HUES64 (cell line): ENCODE data around the gene CCDC187.
"Not testable (repeated sequence)": the region's sequence is repeated elsewhere in the genome, so short reads cannot be mapped to it uniquely, and the experiment has no call there.

Experiments
- H3K27ac ChIP-seq: 2 replicates; pipeline ENCODE4 v1.7.0; 2013; ENCODE audit warnings: low read depth, low read length, inconsistent platforms
- H3K27me3 ChIP-seq: 2 replicates; pipeline ENCODE4 v1.6.1; 2013; ENCODE audit warnings: mild to moderate bottlenecking, low read length; ENCODE audit not compliant: insufficient read depth
- H3K36me3 ChIP-seq: 2 replicates; pipeline ENCODE4 v1.6.1; 2013; ENCODE audit warnings: mild to moderate bottlenecking, low read length; ENCODE audit not compliant: insufficient read depth
- H3K4me1 ChIP-seq: 2 replicates; pipeline ENCODE4 v1.6.1; 2013; ENCODE audit warnings: mild to moderate bottlenecking, low read length, moderate library complexity; ENCODE audit not compliant: insufficient read depth
- H3K4me3 ChIP-seq: 2 replicates; pipeline ENCODE4 v1.5.1; 2013; ENCODE audit warnings: mild to moderate bottlenecking, low read length, moderate library complexity
- H3K9ac ChIP-seq: 2 replicates; pipeline ENCODE4 v1.6.1; 2013; ENCODE audit warnings: mild to moderate bottlenecking, low read depth, low read length
- H3K9me3 ChIP-seq: 2 replicates; pipeline ENCODE4 v1.6.1; 2013; ENCODE audit warnings: low read depth, low read length; ENCODE audit not compliant: insufficient read depth
- WGBS: fragments of 150-250, 120-280 bp; methylation state at CpG from one replicate; pipeline ENCODE4 v1.1.7; 2013; ENCODE audit warnings: missing lambda C conversion rate; 5-methylcytosine and 5-hydroxymethylcytosine counted together

CCDC187 gene

DNA sequence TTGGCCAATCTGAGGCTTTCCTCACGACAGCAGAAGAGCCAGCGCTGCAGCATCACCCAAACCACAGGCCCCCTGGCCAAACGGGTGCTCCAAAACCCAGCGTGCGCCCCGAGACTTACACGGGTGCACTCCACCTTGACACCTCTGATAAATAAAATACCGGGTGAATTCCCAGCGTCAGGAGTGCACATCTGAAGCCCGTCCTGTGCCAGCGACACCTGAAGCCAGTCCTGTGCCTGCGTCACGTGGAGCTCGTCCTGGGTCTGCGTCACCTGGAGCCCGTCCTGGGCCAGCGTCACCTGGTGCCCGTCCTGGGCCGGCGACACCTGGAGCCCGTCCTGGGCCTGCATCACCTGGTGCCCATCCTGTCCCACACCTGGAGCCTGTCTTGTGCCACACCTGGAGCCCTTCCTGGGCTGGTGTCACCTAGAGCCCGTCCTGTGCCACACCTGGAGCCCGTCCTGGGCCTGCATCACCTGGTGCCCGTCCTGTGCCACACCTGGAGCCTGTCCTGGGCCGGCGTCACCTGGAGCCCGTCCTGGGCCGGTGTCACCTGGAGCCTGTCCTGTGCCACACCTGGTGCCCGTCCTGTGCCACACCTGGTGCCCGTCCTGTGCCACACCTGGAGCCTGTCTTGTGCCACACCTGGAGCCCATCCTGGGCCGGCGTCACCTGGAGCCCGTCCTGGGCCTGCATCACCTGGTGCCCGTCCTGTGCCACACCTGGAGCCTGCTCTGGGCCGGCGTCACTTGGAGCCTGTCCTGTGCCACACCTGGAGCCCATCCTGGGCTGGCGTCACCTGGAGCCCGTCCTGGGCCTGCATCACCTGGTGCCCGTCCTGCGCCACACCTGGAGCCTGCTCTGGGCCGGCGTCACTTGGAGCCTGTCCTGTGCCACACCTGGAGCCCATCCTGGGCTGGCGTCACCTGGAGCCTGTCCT lies 67.2 kb downstream of the CCDC187 start:
- 95% methylated on average over 43 of the region's 43 CpGs for WGBS
- not testable (repeated sequence) for H3K9ac ChIP-seq, H3K4me3 ChIP-seq, H3K9me3 ChIP-seq, H3K27ac ChIP-seq, H3K27me3 ChIP-seq, H3K4me1 ChIP-seq
- H3K36me3 ChIP-seq: peaks cover 26% of the 10 kb centered on the region

DNA sequence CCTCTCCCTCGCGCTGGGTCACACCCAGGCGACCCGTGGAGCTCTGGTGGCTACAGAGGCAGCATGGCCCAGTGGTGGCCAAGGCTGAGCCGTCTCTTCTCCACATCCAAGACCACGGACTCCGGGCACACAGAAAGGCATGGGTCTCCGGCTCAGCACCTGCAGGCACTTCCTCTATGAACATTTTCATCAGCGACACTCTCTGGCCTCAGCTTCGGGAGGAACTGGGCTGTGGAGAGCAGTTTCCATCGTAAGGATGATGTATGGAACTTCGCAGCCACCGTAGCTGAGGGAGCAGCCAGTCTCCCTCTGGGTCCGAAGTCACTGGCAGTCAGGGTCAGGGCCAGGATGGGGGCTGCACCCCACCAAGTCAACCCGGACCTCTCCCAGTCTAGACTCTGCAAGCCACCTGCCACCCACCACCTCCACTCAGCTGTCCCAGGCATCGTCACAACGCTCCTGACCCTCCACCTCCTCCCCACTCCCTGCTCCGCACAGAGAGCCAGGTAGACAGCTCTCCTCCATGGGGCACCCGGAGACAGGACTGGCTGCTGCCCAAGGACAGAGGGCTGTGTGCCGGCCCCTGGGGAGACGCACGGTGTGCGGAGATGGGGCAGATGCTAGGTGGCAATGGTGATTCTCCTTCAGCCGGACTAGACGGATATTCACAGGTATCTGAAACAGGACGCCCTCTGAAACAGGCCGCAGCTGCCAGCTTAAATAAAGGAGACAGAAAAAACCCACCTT lies 68.0 kb downstream of the CCDC187 start:
- no peak overlapping the region for H3K9ac ChIP-seq
- H3K4me1 ChIP-seq: no peaks in the 10 kb centered on the region
- peaks cover 26% of the 10 kb centered on the region for H3K36me3 ChIP-seq
- no peak overlapping the region for H3K4me3 ChIP-seq
- H3K27ac ChIP-seq: no peak overlapping the region
- H3K27me3 ChIP-seq: no peaks in the 10 kb centered on the region
- 93% methylated on average over 27 of the region's 27 CpGs for WGBS
- H3K9me3 ChIP-seq: no peaks in the 10 kb centered on the region

DNA sequence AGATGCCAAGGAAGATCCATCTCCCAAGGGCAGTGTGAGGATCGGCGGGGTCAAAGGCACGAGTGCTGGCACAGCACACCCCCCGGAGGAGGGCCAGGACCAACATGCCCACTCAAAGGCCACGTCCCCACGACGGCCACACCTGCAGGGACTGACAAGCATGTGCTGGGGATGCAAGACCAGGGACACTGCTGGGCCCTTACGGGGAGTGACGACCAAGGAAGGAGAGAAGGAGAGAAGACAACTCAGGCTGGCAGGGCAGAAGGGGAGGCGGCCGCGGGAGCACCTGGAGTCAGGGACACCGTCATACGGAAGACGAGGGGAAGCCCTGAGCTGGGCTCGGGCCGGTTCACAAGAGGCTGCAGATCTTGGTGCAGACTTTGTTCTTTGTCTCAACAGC lies 68.7 kb downstream of the CCDC187 start:
- H3K9me3 ChIP-seq: no peaks in the 10 kb centered on the region
- H3K27me3 ChIP-seq: no peaks in the 10 kb centered on the region
- H3K36me3 ChIP-seq: peaks cover 26% of the 10 kb centered on the region
- no peak overlapping the region for H3K27ac ChIP-seq
- no peaks in the 10 kb centered on the region for H3K4me1 ChIP-seq
- H3K4me3 ChIP-seq: no peak overlapping the region
- H3K9ac ChIP-seq: no peak overlapping the region
- 94% methylated on average over 17 of the region's 17 CpGs for WGBS

DNA sequence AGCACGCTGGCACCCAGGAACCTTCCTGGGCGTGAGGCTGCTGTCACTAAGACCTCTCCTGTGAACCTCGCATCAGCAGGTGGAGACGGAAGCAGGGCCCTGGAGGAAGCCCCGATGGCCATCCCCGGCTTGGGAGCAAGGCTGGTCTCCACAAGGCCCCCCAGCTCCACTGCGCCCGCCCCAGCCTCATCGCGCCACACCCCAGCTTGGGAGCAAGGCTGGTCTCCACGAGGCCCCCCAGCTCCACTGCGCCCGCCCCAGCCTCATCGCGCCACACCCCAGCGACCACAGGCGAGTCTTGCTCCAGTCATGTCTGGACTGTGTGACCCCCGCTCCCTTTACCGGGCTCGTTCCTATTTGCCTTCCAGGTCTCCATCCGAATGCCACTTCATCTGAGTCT lies 69.3 kb downstream of the CCDC187 start:
- no peaks in the 10 kb centered on the region for H3K27me3 ChIP-seq
- no peak overlapping the region for H3K9ac ChIP-seq
- H3K36me3 ChIP-seq: peaks cover 26% of the 10 kb centered on the region
- no peak overlapping the region for H3K4me3 ChIP-seq
- H3K4me1 ChIP-seq: no peaks in the 10 kb centered on the region
- H3K9me3 ChIP-seq: no peaks in the 10 kb centered on the region
- 96% methylated on average over 21 of the region's 21 CpGs for WGBS
- H3K27ac ChIP-seq: no peak overlapping the region

DNA sequence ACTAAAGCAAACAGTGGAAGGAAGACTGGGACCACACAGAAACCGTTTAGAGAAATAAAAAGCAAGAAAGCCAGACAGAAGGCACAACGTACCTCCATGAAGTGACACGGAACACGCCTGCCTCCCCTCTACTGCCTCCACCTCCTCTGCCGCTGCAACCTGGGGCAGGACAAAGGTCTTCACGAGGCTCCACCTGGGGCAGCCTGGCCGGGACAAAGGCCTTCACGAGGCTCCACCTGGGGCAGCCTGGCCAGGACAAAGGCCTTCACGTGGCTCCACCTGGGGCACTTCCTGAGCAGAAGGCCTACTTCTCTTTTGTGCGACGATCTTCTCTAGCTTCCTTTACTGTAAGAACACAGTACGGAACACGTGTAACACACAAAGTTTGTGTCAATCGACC lies 70.0 kb downstream of the CCDC187 start:
- H3K9ac ChIP-seq: no peak overlapping the region
- H3K27me3 ChIP-seq: no peaks in the 10 kb centered on the region
- no peaks in the 10 kb centered on the region for H3K4me1 ChIP-seq
- WGBS: 90% methylated on average over 14 of the region's 14 CpGs
- no peak overlapping the region for H3K27ac ChIP-seq
- H3K9me3 ChIP-seq: no peaks in the 10 kb centered on the region
- H3K36me3 ChIP-seq: peaks cover 26% of the 10 kb centered on the region
- no peak overlapping the region for H3K4me3 ChIP-seq

DNA sequence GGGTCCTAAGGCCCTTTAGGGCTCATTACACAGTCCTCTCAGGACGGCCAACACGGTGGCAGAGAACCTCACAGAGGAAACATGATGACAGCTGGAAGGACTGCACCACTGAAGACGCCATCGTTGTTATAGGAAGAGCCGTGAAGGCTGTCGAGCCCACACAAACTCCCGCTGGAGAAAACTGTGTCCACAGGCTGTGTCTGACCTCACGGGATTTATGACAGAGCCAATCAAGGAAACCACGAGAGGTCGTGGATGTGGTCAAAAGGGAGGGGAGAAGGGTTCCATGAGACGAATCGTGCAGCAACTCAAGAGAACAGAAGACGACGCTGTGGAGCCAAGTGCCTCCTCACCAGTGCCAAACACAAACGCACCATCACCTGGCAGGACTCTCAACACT lies 70.5 kb downstream of the CCDC187 start:
- H3K36me3 ChIP-seq: peaks cover 26% of the 10 kb centered on the region
- 93% methylated on average over 15 of the region's 15 CpGs for WGBS
- H3K27ac ChIP-seq: no peak overlapping the region
- H3K4me3 ChIP-seq: no peak overlapping the region
- H3K9me3 ChIP-seq: no peaks in the 10 kb centered on the region
- no peaks in the 10 kb centered on the region for H3K27me3 ChIP-seq
- no peaks in the 10 kb centered on the region for H3K4me1 ChIP-seq
- H3K9ac ChIP-seq: no peak overlapping the region

DNA sequence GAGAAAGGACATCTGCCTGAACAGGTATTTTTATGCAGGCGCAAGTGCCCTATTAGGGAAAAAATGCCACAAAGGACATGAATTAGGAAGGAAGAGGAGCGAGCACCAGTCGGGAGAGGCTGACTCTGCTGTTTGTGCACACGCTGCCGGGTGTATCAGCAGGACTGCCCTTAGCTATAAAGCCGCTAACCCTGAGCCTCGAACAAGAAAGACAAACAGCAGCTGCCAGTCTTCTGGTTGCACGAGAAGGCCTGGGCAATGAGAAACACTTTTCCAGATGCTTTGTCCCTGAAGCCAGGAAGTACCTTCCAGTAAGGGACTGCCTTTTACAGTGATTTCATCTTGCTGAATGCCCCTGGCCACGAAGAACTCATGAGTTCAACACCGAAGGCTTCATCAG lies 70.9 kb downstream of the CCDC187 start:
- no peaks in the 10 kb centered on the region; the same call in 1 of the 2 replicates for H3K4me1 ChIP-seq
- H3K27ac ChIP-seq: no peak overlapping the region
- H3K36me3 ChIP-seq: peaks cover 26% of the 10 kb centered on the region
- H3K9me3 ChIP-seq: no peaks in the 10 kb centered on the region
- no peak overlapping the region for H3K4me3 ChIP-seq
- no peaks in the 10 kb centered on the region for H3K27me3 ChIP-seq
- H3K9ac ChIP-seq: no peak overlapping the region
- WGBS: 93% methylated on average over 10 of the region's 10 CpGs

DNA sequence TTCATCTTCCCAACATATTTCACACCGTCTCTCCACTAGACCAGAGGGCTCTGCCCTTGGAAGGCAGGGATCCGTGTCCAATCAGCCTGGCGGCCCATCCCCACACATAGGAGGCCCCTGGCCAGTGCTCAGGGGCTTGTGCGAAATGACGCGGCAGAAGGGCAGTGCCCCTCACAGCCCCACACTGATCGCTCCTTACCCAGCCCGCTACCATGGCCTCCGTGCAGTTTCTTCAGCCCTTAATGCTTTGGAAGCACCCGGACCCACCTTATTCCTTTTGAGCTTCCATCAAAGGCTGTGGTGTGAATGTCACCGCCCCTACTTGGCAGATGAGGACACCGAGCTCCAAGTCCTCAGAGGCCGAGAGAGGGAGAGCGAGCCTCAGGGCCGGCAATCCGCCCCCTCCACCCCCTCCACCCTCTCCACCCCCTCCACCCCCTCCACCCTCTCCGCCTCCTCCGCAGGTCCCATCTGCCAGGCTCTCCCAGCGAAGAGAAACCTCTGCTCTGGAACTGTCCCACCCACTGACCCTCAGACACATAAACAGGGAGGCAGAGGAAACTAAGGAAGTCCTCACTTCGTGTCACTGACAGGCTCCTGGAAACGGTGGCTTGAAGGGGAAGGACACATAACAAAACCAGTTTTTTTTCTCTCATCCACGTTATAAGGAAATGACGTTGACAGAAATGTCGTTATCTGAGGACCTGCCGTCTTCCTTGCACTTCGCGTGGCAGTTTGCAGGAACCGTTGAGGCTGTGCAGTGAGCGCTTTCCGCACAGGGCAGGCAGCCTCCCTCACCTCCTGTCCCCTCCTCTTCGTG lies 72.2 kb downstream of the CCDC187 start:
- H3K27ac ChIP-seq: no peak overlapping the region
- 92% methylated on average over 27 of the region's 31 CpGs for WGBS
- peaks cover 24% of the 10 kb centered on the region for H3K36me3 ChIP-seq

DNA sequence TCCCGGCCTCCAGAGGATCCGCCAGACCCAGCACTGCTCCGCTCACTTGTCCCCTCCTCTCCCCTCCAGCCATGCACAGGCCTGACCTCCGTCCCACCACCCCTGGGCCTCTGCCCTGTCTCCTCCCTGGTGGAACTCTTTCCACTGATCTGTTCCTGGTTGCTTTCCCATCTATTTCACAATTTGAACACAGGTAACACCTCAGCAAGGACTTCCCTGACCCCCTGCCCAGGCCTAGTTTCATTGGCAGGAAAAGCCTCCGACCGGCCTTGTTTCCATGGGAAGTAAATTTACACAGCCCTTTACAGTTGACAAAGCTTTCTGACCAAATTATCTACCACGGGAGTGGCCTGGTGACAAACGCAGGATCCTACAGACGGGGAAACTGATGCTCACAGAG lies 73.1 kb downstream of the CCDC187 start:
- Histone ChIP-seq H3K9ac (no peak overlapping the region), H3K36me3 (peaks cover 15% of the 10 kb centered on the region)

More for the DNA sequence above, 72.2 kb downstream of the CCDC187 start:
- Histone ChIP-seq H3K4me3 (no peak overlapping the region), H3K9ac (no peak overlapping the region), H3K27me3 (no peaks in the 10 kb centered on the region), H3K9me3 (no peaks in the 10 kb centered on the region), H3K4me1 (no peaks in the 10 kb centered on the region; the same call in 1 of the 2 replicates)

DNA sequence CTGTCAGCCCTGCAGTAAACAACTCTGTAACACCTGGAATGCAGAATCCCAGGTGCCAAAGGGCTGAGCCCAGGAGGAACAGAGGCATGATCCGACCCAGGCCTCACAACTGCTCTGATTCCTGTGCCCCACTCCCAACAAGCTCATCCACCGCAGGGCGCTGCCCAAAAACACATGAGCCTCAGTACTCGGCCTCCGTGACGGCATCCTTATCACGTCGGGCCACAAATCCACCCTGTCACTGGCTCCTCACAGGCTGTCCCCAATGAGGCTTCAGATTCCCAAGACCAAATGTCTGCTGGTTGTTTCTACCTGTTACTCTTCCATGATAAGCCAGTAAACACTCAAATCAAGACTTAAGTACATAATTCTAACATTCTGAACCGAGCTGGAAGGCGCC lies 73.5 kb downstream of the CCDC187 start:
- no peaks in the 10 kb centered on the region for H3K9me3 ChIP-seq
- H3K27ac ChIP-seq: no peak overlapping the region
- H3K4me3 ChIP-seq: no peak overlapping the region
- H3K4me1 ChIP-seq: no peaks in the 10 kb centered on the region; the same call in 1 of the 2 replicates
- WGBS: 90% methylated on average over 10 of the region's 10 CpGs
- H3K9ac ChIP-seq: no peak overlapping the region
- H3K36me3 ChIP-seq: peaks cover 13% of the 10 kb centered on the region
- no peaks in the 10 kb centered on the region for H3K27me3 ChIP-seq

More for the DNA sequence above, 73.1 kb downstream of the CCDC187 start:
- Histone ChIP-seq H3K4me3 (no peak overlapping the region), H3K9me3 (no peaks in the 10 kb centered on the region), H3K27me3 (no peaks in the 10 kb centered on the region), H3K27ac (no peak overlapping the region), H3K4me1 (no peaks in the 10 kb centered on the region; the same call in 1 of the 2 replicates)
- WGBS: 96% methylated on average over 9 of the region's 9 CpGs
